HG03571 (cell line): Measurements from ENCODE around the gene TANC1.

Source experiments
- ATAC-seq: cut with Tn5 transposase; IDR thresholded peaks from one replicate; pipeline ENCODE4 v1.9.1; 2021; ENCODE audit not compliant: unreplicated experiment

The TANC1 gene

GRCh38 chr2:159211447-159212396 is 243.3 kb downstream of the TANC1 start:
- ATAC-seq: no peak

DNA sequence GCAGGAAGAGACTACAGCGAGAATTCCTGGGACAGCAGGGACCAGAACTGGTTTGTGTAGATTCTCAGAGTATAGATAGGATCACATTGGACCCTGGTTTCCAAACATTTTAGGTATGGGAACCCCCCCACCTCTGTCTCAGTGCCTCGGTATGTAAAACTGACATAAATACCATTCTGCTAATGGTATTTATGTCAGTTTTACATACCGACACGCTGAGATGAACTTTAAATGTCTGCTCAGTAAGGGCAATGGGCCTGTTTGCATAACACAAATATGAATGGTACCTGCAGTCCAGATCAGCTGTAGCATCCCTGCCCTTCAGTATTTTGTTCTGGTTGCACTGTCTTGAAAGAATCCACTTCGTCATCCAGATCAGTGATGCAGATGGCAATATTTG is 244.9 kb downstream of the TANC1 start:
- no peak for ATAC-seq

DNA sequence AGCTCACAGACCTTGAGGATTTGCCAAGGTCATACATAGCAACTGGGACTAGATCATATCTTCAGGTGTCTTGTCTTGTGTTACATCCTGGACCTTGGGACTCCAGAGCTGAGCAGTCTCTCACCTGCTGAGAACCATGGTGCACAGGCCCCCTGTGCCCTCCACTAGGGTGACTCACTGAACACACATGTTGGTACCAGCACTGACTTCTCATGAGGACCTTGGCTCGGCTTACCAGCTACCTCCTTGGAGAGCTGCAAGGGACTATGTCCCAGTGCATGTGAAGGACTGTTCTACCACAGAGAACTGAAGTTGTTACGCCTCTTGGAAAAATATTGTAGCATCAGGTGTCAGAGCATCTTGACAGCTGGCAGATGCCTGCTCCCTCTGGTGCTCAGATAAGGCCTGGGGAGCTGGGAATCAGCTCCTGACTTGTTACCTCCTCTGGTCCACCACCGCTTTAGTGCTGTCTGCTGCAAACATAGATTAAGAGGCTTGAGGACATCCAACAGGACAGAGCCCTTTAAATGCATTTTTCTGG is 246.0 kb downstream of the TANC1 start:
- no peak for ATAC-seq

DNA sequence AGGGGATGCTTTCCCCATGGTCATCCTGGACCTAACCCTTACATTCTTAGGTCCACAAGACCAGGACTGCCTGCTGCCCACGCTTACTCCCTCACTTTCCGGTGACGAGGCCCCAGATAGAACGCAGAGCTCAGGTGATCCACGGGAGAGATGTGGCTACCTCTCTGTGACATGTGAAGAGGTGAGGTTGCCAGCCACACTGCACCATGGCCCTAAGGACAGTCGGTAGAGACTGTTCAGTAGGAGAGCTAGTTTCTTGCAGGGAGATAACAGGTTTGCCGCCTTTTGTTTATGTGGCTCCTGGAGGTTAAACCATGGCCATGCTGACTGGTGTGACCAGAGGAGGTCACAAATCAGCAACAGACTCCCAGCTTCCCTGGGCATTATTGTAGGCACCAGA is 246.7 kb downstream of the TANC1 start:
- ATAC-seq: no peak

GRCh38 chr2:159217676-159218075 is 249.2 kb downstream of the TANC1 start:
- ATAC-seq: no peak

DNA sequence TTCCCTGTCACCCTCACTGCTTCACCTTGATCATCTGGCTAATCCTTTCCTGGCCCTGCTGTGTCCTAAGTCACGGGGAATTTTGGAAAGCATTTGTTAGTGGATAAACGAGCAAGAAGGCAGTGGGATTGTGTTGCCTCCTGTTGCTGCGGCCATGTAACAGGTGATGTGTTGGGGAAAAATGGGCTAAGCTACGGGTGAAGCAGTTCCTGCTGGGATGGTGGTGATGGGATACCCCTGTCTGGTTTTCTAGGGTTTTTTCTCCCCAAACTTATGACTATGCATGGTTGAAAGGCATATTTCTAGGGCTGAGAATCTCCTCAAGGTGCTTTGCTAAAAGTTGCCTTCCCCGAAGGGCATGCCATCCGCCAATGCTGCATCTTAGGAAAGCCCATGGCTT is 249.9 kb downstream of the TANC1 start:
- ATAC-seq: no peak

- no peak for ATAC-seq
Measured at GRCh38 chr2:159219394-159219998, 251.1 kb downstream of the TANC1 start.

DNA sequence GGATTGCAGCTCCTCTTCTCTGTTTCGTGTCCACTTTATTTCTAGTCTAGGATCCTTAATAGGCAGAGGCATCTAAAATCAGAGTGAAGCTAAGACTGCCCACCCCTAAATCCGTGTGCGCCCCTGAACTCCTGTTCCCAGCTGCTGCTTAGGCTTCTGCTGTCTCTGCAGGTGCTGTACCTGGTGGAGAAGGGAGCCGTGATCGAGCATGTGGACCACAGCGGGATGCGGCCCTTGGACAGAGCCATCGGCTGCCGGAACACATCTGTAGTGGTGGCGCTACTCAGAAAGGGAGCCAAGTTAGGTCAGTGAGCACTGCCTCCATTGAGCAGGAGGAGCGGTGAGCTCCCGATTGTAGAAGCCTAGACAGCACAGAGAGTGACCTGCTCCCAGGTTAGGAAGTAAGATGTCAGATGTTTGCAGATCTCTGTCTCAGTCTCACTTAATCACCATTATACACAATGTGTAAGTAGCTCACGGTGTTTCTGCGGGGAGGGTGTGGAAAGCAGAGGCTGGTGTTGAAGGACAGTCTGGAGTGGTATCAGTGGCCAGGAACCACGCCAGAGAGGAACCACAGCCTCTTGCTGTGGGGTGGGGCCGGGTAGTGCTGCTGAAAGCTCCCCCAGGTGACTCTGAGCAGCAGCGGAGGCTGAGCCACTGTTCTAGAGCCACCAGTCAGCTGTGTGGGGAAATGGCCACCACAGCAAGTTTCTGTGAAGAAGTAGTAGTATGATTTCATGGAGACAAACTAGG is 255.8 kb downstream of the TANC1 start:
- no peak for ATAC-seq

GRCh38 chr2:159225025-159226016 is 256.9 kb downstream of the TANC1 start:
- no peak for ATAC-seq

- ATAC-seq: peak; percentile 54
Measured at GRCh38 chr2:159226059-159226461, 257.6 kb downstream of the TANC1 start.

DNA sequence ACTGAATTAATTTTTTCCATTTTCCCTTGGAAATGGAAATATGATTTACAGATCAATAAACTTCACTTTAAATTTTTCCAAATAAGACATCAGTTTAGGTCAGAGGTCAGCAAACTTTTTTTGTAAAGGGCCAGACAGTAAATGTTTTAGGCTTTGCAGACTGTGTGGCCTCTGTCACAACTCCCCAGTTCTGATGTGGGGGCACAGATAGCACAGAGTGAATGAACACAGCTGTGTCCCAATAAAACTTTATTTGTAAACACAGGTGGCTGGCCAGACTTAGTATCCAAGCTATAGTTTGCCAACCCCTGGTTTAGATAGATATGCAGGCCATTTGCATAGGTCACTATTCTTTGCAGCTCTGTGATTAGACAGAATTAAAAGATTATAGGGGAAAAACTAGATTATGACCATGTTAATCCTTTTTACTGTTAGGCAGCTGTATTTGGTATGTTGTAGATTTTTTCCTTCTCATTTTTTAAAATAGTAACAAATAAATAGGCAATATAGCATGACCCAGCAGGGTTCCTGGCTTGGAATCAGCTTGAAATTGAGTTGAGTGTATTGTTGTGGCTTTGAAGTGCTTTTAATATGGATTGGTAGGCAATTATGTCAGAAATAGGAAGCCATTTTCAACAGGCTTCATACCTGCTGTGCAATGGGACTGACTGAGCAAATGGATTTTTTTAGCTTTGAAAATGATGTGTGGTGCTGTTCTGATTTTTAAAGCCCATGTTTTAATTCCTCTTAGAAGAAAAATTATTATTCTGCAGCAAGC is 258.4 kb downstream of the TANC1 start:
- ATAC-seq: no peak

DNA sequence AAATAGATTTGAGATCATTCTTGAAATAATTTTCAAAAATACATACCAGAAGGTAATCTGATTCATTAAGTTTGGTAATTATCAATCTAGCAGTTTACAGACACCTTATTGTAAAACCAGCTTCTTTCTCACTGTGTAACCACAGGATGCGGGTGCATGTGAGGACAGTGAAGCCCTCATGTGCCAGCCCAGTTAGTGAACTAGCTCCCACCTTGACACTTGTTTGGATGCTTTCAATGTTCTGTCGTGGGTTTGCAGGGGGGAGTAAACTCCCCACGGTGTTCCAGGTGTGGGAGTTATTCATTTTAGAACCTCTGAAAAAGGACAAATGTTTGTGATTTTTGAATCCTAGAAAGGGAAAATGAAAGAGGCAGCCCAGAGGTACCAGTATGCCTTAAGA is 259.0 kb downstream of the TANC1 start:
- ATAC-seq: no peak

DNA sequence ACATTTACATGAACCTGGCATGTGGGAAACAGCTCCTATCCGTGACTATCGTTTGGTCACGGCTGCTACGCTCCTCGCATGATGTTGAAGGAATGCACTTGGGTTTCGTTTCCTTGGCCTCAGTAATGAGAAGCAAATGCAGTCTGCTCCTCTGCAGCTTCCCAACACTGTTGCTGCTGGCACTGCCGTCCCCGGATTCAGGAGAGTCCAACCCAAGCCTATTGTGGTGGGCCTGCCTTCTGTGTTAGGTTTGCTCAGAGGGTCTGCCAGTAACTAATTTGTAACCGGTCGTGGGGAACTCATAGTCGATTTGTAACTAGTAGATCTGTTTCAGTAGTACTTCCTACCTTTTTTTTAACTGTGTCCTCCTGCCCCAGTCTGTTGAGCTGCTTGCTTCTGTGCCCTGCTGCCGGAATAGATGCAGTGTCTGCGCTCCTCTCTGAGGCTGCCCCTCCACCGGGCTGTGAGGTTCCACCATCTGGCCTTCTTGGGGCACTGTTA is 259.7 kb downstream of the TANC1 start:
- no peak for ATAC-seq

GRCh38 chr2:159229476-159230144 is 261.2 kb downstream of the TANC1 start:
- no peak for ATAC-seq

DNA sequence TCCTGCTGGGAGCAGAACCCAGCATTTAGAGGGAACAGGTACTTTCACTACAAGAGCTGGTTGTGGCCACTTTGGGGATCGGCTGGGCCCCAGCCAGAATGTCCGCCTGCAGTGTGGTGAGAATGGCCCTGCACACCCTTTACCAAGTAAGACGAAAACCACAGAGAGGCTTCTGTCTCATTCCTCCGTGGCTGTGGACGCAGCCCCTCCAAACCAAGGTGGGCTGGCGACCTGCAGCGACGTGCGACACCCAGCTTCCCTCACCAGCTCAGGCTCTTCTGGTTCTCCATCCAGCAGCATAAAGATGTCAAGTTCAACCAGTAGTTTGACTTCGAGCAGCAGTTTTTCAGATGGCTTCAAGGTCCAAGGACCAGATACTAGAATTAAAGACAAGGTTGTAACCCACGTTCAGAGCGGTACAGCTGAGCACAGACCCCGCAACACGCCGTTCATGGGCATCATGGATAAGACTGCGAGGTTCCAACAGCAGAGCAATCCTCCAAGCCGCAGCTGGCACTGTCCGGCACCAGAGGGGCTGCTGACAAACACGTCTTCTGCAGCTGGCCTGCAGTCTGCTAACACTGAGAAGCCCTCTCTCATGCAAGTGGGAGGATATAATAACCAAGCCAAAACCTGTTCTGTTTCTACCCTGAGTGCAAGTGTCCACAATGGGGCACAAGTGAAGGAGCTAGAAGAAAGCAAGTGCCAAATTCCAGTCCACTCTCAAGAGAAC is 261.9 kb downstream of the TANC1 start:
- ATAC-seq: no peak

- no peak for ATAC-seq
Measured at GRCh38 chr2:159232456-159233170, 264.2 kb downstream of the TANC1 start.

GRCh38 chr2:159234868-159235267 is 266.4 kb downstream of the TANC1 start:
- no peak for ATAC-seq
